Measurements from ENCODE around the gene CLK4. TPM values are rescaled to one million over a fixed set of nuclear protein-coding genes. Genes with fewer than 3 reads are reported as not detected.
A peak's percentile ranks its signal among the peaks of the same experiment; 100 is the strongest.

The CLK4 gene
- total RNA-seq, 3 donors from 2014 or later (not counting 1 experiment from before 2014, with no cell fraction given) = 71.2 to 81.8 (median 78.0) TPM

DNA sequence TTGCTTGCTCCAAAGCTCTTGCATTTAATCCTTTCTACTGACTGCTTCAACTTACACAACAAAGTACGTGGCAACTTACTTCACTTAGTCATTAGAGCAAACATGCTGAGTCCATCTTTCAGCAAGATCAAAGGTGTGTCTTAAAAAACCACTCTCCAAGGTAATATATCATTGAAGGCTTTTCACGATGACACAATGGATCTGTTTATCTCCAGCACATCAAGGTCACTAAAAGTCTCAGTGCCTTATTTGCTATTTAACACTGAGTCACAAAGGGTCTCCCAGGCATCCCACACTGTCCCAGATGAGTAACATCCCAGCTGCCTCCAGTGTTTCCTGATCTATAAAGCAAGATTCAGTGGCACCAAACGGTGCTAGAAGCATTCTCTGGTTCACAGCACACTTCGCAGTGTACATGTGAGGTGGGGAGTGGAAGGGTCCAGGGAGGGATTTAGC lies 3.7 kb upstream of the CLK4 start:
- DNase-seq (no peak), ATAC-seq (no peak)
- Mint-ChIP-seq H3K4me1 (peaks cover 8 to 11% of the 10 kb centered on the region in 2 donors), H3K27me3 (ENCODE audit: low read depth in 2 of 2) (peaks cover 8 to 33% of the 10 kb centered on the region in 2 donors), H3K27ac (no peak overlapping the region), H3K9me3 (no peaks in the 10 kb centered on the region), H3K4me3 (no peak overlapping the region), H3K36me3 (no peaks in the 10 kb centered on the region)
- WGBS (ENCODE audit: insufficient coverage) = 80% methylated on average over 4 of the region's 4 CpGs
- intact Hi-C loops (cut with micrococcal nuclease) = no loop called here
- H3K36me3 ChIP-seq (ENCODE audit: control insufficient read depth, insufficient read depth, low read length) = no peaks in the 10 kb centered on the region
- TF ChIP-seq, protein P1, sequence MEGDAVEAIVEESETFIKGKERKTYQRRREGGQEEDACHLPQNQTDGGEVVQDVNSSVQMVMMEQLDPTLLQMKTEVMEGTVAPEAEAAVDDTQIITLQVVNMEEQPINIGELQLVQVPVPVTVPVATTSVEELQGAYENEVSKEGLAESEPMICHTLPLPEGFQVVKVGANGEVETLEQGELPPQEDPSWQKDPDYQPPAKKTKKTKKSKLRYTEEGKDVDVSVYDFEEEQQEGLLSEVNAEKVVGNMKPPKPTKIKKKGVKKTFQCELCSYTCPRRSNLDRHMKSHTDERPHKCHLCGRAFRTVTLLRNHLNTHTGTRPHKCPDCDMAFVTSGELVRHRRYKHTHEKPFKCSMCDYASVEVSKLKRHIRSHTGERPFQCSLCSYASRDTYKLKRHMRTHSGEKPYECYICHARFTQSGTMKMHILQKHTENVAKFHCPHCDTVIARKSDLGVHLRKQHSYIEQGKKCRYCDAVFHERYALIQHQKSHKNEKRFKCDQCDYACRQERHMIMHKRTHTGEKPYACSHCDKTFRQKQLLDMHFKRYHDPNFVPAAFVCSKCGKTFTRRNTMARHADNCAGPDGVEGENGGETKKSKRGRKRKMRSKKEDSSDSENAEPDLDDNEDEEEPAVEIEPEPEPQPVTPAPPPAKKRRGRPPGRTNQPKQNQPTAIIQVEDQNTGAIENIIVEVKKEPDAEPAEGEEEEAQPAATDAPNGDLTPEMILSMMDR (IDR thresholded peaks at IDR 0.05) = no peak
- H3K4me1 ChIP-seq (ENCODE audit: control insufficient read depth, insufficient read depth, low read length) = peaks cover 5% of the 10 kb centered on the region
- no peaks in the 10 kb centered on the region for H3K27me3 ChIP-seq (ENCODE audit: control insufficient read depth, insufficient read depth, low read length)
- H3K9me3 ChIP-seq (ENCODE audit: control insufficient read depth, insufficient read depth, low read length) = no peaks in the 10 kb centered on the region
- H3K4me3 ChIP-seq (ENCODE audit: low read length) = no peak overlapping the region
- no peak overlapping the region for H3K27ac ChIP-seq (ENCODE audit: low read length)

DNA sequence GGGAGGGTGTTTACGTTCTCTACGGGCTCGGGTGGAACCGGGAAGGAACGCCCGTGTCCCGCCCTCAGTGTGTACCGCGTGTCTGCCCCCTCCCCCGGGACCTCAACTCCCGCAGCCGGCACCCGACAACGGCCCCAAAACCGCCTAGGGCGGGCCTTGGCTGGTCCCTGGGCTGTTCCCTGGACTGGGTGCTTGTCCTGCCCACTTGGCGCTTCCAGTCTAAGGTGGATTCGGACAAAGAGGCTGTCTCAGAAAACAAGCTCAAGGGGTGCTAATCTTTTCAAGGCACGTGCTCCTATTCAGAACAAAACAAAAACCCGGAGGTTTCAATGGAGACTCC lies 379 bp upstream of the CLK4 start:
- intact Hi-C loops (cut with micrococcal nuclease) = loop anchor here (1.0 to 10.0 kb wide), 3 partner anchors 103 to 928 kb away; partner anchors contain the start of genes RUFY1, ZNF354A and ZNF879
- 12% methylated on average over 20 of the region's 20 CpGs for WGBS (ENCODE audit: insufficient coverage)

DNA sequence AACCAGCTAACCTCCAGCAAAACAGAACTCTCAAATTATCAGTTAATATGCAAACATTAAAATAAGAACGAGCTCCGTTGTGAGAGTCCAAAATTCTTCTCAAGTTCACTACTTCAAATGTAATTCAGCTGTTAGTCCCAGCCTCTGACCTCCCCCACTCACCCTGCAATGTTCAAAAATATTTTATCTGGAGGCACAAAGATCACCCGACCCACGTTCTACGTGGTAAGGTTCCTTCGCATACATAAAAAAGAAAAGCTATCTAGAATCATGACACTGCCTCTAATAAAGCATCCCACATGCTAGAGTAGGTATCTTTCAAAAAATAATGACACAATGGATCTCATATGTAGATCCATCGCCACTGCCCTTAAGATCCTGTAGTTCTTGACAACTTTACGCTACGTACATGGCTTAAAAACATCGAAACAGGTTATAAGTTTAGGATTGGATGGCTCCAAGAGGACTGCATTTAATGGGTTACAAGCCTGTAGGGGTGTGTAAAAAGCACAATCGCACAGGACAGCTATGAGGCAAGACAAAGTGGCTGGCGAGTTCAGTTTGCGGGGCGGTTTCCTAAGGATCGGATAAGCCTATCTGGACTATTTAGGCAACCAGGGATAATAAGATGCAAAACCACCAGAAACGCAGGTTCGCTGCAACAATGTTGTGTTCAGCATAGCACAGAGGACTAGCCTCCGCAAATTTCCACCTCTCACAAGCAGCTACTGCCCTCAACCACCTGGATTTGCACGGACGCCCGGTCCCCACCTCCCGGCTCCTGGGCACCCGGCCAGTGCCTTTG lies 969 bp downstream of the CLK4 start:
- Histone ChIP-seq H3K36me3 (ENCODE audit: control insufficient read depth, insufficient read depth, low read length) (peaks cover 20% of the 10 kb centered on the region), H3K27ac (ENCODE audit: low read length) (peak overlapping the region; percentile 99), H3K4me3 (ENCODE audit: low read length) (peak overlapping the region; percentile 71), H3K27me3 (ENCODE audit: control insufficient read depth, insufficient read depth, low read length) (no peaks in the 10 kb centered on the region), H3K9me3 (ENCODE audit: control insufficient read depth, insufficient read depth, low read length) (no peaks in the 10 kb centered on the region), H3K4me1 (ENCODE audit: control insufficient read depth, insufficient read depth, low read length) (peaks cover 15% of the 10 kb centered on the region)
- ATAC-seq = peak; percentile 0 to 10 (median 0)
- DNase-seq = no peak
- under 1% methylated on average over 23 of the region's 23 CpGs for WGBS (ENCODE audit: insufficient coverage)
- intact Hi-C loops (cut with micrococcal nuclease) = loop anchor here (5.0 to 10.0 kb wide), 2 partner anchors 396 to 929 kb away; partner anchors contain the start of genes RUFY1 and ZNF879
- Mint-ChIP-seq H3K27ac (peak overlapping the region; percentile 98 to 100), H3K36me3 (peaks cover under 1% of the 10 kb centered on the region), H3K4me1 (peaks cover 41 to 42% of the 10 kb centered on the region in 2 donors), H3K27me3 (ENCODE audit: low read depth in 2 of 2) (no peaks in the 10 kb centered on the region), H3K4me3 (peak overlapping the region; percentile 99), H3K9me3 (no peaks in the 10 kb centered on the region)
- TF ChIP-seq, protein P1 (IDR thresholded peaks at IDR 0.05) = no peak

More for the DNA sequence above, 379 bp upstream of the CLK4 start:
- Mint-ChIP-seq H3K9me3 (no peaks in the 10 kb centered on the region), H3K27ac (peak overlapping the region; percentile 98 to 100), H3K4me1 (peaks cover 36 to 38% of the 10 kb centered on the region in 2 donors), H3K36me3 (no peaks in the 10 kb centered on the region), H3K27me3 (ENCODE audit: low read depth in 2 of 2) (peaks cover 0 to 4% of the 10 kb centered on the region in 2 donors), H3K4me3 (peak overlapping the region; percentile 99)
- no peak for ATAC-seq
- Histone ChIP-seq H3K4me1 (ENCODE audit: control insufficient read depth, insufficient read depth, low read length) (peaks cover 15% of the 10 kb centered on the region), H3K4me3 (ENCODE audit: low read length) (peak overlapping the region; percentile 42), H3K27ac (ENCODE audit: low read length) (peak overlapping the region; percentile 75), H3K27me3 (ENCODE audit: control insufficient read depth, insufficient read depth, low read length) (no peaks in the 10 kb centered on the region), H3K36me3 (ENCODE audit: control insufficient read depth, insufficient read depth, low read length) (peaks cover 8% of the 10 kb centered on the region), H3K9me3 (ENCODE audit: control insufficient read depth, insufficient read depth, low read length) (no peaks in the 10 kb centered on the region)
- TF ChIP-seq, protein P1 (IDR thresholded peaks at IDR 0.05) = no peak
- no peak for DNase-seq

All from natural killer cell (primary cell).